GM12865 (cell line): ENCODE results near the gene ZBTB49.
"Not testable (repeated sequence)": the region's sequence is repeated elsewhere in the genome, so short reads cannot be mapped to it uniquely, and the experiment has no call there.

Source experiments
- DNase-seq: peaks from one replicate; pipeline ENCODE4 v3.0.0; 2010; ENCODE audit warnings: low read depth
- H3K4me3 ChIP-seq: 2 replicates; pipeline ENCODE4 v1.5.1; 2011; ENCODE audit warnings: mild to moderate bottlenecking, low read depth, low read length, control low read depth
- CTCF ChIP-seq: IDR thresholded peaks from 2 replicates; pipeline ENCODE4 v1.5.1; 2011; ENCODE audit warnings: low read length, control low read depth, low read depth, inconsistent platforms; ENCODE audit not compliant: insufficient read depth; ENCODE audit errors: missing control alignments

Gene ZBTB49

GRCh38 chr4:4249866-4250265, 40.2 kb upstream of the ZBTB49 start:
- TF ChIP-seq CTCF = no peak
- no peak for DNase-seq
- H3K4me3 ChIP-seq = no peak overlapping the region

- no peak for DNase-seq
Observed at GRCh38 chr4:4254199-4254598, 35.9 kb upstream of the ZBTB49 start.

GRCh38 chr4:4254666-4255065, 35.4 kb upstream of the ZBTB49 start:
- H3K4me3 ChIP-seq = no peak overlapping the region
- DNase-seq = no peak
- no peak for TF ChIP-seq CTCF

More at GRCh38 chr4:4254199-4254598, 35.9 kb upstream of the ZBTB49 start:
- no peak overlapping the region for H3K4me3 ChIP-seq
- no peak for TF ChIP-seq CTCF

GRCh38 chr4:4256799-4257198, 33.3 kb upstream of the ZBTB49 start:
- DNase-seq = no peak

GRCh38 chr4:4257705-4258104, 32.3 kb upstream of the ZBTB49 start:
- DNase-seq = not testable (repeated sequence)

More at GRCh38 chr4:4256799-4257198, 33.3 kb upstream of the ZBTB49 start:
- no peak overlapping the region for H3K4me3 ChIP-seq
- no peak for TF ChIP-seq CTCF

GRCh38 chr4:4259484-4260100, 30.5 kb upstream of the ZBTB49 start:
- no peak for DNase-seq
- no peak overlapping the region for H3K4me3 ChIP-seq
- TF ChIP-seq CTCF = no peak

More at GRCh38 chr4:4257705-4258104, 32.3 kb upstream of the ZBTB49 start:
- H3K4me3 ChIP-seq = not testable (repeated sequence)

GRCh38 chr4:4260185-4260751, 29.8 kb upstream of the ZBTB49 start:
- H3K4me3 ChIP-seq = no peak overlapping the region
- TF ChIP-seq CTCF = peak; percentile 22
- peak; percentile 63 for DNase-seq
